ENCODE measurements around the gene KIF16B.

KIF16B gene

DNA sequence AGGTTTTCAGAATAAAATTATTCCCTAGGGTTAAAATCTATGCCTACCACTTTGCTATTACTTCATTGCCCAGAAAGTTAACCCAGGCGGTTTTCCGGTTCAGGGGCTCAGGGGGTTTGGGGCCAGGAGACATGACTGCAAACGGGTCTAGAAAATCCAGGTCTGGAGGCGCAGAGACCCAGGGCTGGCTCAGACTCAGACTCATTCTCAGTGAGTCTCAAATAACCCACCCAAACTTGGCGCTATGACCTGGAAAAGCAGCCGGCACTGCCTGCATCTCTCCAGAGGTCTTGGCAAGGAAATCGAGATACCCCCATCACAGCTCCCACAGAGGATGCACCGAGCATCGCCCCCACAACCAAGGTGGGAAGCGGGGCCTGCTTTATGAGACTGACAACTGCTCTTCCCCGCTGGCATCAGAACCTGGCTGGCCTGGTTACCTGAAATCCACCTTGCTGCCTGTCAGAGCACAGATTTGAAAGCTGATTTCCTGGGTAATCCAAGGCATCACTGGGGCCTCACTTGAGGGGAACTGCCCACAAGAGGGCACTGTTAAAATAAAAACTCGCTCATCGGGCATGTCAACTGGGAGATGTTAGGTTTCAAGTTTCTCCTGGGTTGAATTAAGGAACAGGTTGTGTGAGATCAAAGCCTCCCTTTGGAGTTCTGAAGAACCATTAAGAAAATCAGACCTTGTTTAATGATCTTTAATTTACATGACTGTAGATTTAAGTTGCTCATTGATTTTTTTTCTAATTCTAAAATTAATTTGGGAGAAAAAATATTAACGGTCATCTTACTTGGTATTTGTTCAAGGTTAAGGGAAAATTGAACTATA is 55.1 kb downstream of the KIF16B start:
- DNase-seq = peak in 4 of 14 donors; percentile 4 to 17 (median 10)

DNA sequence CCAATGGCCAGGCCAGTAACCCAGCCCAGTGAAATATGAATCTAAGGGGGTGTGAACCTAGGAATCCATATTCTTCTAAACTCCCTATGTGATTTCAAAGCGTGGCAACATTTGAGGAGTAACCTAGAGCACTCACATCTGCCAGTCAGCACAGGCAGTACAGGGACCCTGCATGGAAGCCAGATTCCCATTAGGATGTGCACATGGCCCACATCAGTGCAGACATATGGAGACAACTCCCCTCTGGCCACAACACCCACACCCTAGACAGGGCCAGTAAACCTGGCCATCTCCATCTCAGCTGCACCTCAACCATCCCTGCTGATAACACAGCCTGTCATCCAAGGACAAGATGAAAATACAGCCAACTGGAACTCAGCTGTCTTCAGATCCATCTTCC is 56.5 kb downstream of the KIF16B start:
- DNase-seq = no peak

DNA sequence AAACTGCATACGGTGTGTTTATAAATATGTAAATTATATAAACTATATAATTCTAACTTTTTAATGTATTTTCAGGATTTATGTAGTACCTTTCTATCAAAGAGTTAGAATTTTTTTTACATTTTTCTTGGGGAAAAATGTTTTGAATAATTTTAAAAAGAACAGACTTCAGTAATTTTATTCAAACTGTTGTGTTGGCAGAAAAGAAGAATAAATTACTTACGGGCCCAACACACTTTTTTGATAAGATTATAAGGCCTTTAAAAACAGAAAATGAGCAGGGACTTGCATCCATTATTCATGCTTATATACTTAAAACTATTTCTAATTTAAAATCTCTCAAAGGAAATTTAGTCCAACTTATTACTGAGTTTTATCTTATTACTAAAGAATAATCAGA is 58.2 kb downstream of the KIF16B start:
- DNase-seq = no peak

DNA sequence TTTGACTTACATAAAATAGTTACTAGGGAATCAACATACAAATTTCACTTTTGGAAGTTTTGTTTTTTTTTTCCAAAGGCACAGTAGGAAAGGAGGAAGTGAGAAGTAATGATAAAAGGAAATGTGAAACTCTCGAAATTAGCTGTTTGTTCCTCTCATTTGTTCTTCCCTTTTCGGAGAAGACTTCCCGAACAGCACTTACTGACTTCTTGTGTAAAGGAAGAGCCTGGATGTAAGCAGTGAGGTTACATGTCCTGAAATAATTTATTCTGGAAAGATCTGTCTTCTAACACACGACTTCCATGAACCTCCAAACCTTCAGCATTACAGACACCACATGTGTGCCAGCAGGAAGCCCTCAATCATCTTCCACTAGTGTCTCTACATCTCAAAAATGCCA is 59.1 kb downstream of the KIF16B start:
- no peak for DNase-seq

DNA sequence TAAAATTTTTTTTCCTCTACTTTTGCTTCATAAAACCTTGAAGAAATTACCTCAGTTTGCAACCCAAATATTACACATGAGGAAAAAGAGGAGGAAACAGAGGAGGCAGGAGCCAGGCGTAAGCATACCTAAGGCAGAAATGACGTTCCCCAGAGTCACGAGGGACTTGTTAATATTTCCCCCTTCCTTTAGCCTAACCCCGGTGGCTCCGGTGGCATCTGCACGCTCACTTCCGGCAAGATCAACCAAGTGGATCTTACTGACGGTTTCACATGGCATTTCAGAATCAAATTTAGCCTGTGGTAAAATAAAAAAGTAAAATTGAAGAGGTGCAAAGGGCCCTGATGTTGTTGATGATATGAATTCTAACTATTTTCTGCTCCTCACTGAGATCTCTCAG is 67.4 kb downstream of the KIF16B start:
- DNase-seq = no peak

DNA sequence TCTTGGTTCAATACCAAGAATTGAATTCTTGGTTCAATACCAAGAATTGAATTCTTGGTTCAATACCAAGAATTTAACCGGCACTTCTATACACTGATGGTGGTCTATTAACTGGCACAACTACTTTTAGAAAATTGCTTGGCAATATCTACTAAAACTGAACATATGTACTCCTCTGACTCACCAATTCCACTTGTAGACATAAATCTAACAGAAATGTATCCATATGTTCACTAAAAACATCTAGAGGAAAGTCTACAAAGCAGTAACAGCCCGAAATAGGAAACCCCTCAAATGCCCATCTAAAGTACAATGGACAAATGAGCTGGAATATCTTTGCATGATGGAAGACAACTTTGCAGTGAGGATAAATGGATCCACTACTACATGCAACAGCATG is 71.9 kb downstream of the KIF16B start:
- DNase-seq = no peak

DNA sequence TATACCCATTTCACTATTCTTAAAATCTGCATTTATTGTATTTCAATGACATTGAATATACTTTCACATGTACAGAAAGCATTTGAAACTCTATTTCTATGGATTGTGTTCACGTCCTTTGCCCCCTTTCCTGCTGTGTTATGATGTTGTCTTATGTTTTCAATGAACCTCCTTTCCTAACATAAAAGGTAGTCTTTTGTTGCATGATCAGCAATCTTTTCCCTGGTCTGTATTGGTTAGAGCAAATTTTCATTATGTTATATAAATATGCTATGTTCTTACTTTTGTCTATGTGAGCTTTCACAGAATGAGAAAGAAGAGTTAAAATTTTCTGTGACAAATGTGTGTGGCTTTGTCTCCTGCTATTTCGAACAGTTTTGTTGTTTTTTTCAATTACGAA is 73.1 kb downstream of the KIF16B start:
- no peak for DNase-seq

DNA sequence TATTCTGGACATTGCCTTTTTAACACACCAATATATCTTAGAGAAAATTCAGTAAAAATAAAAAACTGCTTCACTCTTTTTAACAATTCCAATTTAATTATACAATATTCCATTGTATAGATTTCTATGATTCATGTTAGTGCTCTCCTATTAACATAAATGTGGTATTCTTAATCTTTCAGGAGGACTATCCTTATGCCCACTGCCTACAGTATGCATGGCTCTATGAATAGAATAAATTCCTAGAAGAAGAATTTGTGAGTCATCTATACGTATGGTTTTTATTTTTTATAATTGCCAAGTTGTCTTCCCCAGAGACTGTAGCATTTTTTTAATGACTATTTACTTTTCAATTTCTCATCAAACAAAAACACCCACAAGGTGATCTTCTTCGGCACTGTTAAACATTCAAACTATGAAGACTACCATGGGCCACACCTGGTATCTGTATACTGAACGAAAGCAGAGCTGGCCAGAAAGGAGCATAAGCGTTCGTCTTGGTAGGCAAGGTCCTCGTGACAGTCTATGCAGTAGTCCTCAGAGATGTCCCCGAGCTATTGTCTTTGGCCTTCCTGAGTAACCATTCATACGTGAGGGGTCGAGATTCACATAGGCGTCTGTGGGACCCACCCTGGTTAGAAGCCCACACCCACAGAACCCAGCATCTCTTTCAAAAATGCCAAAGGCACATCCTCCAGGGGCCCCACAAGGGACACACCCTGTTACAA is 74.6 kb downstream of the KIF16B start:
- DNase-seq = no peak

DNA sequence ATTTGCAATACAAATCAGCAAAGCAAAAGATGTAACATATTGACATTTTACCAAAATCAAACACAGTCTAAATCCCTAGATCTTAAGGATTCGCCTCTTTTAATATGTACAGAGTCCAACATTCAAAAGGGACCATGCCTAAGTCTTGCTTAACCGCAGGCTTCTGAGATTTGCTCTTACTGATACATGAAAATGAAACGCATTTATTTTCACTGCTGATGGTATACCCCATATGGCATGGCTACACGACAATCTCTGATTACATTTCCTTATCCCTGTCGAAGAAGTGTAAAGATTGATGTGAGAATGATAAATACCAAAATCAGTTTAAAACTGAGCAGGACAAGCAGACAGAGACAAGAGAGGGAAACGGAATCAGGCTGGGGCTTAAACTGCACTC is 75.4 kb downstream of the KIF16B start:
- no peak for DNase-seq

DNA sequence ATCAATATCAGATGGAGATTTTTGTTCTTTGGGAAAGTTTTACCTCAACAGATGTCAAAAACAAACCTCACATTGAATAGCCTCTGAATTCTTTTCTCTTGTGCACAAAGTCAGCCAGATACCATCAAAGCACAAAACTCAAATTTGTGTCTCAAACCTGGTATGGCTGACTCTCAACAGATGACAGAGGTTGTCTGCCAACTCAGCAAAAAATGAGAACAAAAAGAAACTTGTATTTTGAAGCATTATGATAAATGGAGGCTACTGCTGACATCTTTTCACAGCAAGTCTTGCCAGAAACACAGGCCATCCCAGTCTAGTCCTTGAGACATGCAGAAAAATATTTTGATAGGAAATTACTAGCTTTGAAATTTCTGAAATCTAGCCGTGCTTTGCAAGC is 79.8 kb downstream of the KIF16B start:
- no peak for DNase-seq

DNA sequence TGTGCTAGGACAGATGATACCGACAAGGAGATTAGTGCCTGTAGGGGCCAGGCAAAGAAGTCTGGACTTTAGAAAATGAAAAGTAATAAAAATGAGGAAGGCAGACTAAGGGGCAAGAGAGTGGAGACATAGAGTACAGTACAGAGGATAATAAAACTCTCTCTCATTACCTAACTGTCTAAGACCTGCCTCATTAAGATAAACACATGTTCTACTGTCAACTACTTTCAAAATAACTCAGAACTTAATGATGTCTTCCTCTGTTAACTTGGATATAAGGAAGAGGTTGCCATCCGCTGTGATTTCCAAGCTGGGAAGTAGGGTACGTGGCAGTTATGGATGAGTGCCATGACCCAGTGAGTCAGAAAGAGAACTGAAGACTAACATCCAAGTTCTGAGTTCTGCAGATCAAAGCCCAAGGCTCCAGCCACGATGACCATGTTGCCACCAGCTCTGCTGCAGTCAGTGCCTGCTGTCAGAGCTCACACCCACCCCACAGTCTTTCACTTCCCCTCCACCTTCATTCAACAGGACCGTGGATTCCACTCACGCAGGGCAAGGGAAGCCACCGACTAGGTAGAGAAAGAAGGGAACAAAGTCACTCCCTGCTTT is 81.8 kb downstream of the KIF16B start:
- peak in 3 of 14 donors; percentile 13 to 32 (median 17) for DNase-seq

DNA sequence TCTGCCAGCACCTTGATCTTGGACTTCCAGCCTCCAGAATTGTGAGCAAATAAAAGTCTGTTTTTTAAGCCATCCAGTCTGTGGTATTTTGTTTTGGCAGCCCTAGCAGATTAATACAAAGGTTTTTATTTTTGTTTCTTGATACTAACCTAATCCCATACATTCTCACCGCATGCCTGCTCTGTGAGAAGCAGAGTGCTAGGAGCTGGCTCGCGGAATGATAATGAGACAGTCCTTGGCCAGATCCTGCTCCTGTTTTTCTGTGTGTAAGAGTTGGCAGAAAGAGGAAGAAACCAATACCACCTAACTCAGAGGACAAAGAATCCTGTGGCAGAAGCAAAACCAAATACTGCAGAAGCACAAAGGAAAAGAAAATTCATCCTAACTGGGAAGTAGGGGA is 82.6 kb downstream of the KIF16B start:
- DNase-seq = no peak

DNA sequence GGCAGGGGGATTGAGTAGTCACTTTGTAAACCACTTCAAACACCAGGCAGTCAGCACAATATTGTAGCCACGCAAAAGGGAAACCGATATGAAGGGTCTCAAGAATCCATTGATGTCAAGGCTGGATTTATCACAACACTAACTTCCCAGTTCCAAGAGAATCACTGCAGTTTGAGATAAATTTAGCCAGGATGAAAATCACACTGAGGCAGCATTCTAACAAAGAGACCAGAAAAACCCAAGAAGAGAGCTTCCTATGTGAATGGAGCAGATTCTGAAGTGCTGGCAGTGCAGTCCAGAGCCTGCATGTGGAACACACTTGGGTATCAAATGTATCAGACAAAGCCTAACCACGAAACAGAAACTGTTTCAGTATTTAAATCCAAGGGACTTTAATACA is 84.6 kb downstream of the KIF16B start:
- DNase-seq = no peak

DNA sequence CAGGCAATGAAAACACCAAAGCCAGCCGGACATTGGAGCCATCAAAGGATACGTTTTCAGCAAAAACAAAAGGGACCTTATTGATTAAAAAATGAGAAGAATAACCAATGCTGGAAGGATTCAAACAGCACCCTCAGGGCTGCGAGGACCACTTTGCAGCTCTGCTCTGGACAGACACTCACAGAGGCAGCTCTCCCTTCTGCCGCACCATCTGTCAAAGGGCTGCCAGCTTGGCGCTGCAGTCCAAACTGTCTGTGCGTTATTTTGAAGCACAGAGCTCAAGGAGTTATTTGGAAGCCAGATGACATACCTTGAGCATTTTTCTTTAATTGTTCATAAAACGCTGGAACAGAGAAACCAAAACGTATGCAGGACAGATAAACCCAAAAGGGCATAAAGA is 85.2 kb downstream of the KIF16B start:
- DNase-seq = peak in 2 of 14 donors; percentile 34 to 84

DNA sequence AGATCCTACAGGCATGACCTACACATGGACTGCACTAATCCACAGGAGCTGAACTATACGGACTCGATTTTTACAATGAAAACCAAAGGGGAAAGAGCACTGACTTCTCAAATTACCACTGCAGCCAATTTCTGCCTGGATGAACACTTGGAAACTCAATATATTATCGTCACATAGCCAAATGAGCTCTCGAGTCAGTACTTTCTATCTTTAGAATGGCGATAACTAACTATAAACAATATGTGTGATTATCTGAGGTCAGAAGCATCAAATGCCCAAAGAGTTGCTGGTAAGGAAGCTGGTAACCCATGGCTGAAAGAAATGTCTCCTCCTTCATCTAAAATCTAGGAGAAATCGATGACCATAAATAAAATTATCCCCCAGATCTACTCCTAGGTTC is 86.7 kb downstream of the KIF16B start:
- DNase-seq = no peak

DNA sequence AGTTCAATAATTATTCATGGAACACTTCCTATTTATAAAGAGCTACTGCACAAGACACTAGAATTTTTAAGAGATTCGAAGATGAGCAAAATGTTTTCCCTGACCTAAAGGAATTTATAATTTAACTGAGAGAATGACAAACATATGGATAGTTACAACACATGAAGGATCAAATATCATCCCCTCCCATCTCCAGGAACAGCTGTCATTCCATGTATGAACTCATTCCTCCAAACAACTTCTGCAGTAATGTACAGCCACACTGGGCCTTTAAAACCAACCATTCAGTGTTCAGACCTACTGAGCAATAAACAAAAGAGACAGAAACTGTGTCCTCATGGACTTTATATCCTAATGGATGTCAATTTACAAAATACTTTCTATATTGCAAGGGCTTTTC is 87.8 kb downstream of the KIF16B start:
- no peak for DNase-seq

DNA sequence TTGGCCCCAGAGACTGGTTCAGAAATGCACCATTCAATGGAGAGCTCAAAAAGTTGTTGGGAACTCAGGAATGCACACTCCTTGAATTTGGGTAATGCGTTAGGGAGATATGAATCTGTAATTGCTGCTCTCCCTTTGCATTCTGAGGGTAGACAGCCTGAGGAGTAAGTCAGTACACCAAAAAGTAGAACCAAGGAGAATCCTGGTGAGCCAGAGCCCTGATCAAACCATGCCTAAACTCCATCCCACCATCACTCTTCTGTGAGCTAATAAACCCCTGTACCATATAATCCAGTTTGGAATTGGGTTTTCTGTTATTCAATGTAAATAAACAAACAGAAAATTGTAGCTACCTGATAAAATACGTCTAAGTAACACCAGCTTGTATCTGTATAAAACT is 90.2 kb downstream of the KIF16B start:
- no peak for DNase-seq

DNA sequence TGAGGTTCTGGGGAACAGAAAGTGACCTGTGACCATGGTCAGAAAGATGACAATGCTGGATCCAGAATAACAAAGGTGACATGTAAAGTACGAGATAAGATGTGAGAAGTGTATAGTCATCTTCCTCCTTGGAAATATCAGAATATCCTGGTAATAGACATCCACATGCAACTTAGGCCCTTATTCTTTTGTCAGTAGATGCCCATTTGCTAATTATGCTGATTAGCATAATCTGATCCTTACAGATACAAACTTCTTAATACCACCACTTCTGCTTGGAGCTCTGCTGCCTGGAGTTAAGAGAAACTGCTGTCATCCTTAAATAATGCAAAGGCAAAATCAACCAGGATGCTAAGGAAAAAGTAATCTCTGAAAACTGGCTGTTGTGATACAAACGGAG is 91.3 kb downstream of the KIF16B start:
- no peak for DNase-seq

DNA sequence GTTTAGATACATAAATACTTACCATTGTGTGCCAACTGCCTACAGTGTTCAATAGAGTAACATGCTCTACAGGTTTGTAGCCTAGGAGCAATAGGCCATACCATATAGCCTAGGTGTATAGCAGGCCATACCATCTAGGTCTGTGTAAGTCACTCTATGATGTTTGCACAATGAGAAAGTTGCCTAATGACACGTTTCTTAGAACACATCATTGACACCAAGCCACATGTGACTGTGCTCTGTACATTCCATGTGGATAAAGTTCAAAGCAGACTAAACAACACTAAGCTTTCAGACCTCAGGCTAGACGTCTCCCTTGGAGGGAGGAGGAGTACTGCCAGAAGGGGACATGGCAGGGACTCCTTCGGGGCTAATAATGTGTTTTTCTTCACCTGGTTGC is 93.6 kb downstream of the KIF16B start:
- DNase-seq = no peak

DNA sequence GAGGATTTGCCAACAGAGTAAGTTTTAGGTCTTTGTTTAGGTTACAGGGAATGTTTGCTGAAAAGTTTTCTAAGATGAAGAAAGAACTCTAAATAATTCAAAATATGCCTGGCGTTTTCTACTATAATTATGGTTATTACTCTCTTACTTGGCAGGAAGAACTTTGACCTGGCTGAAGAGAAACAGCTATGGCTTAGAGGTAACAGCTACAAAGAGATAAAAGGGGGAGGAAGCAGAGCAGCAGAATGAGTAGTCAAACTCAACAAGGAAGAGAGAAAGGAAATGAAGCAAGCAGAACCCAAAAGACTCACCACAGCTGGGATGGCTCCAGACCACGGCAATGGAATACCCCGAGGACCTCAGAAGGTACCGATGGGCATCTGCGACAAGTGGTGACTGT is 95.6 kb downstream of the KIF16B start:
- DNase-seq = no peak

DNA sequence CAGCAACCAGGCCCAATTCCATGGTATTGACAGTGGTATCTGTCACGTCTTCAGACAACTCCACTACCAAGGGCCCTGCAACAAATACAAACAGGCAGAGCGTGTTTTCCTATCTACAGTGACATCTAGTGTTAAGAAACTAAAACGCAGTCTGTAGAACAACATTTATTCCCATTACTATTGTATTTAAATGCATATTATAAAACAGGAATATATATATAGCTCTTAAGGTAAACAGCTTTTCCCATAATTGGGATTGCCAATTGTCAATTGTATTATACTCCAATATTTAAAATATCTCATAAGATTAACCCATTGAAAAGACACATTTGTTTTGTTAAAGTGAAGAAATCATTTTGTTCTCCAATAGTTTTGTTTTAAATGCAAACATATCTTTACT is 97.2 kb downstream of the KIF16B start:
- peak in 1 of 14 donors; percentile 49 for DNase-seq

DNA sequence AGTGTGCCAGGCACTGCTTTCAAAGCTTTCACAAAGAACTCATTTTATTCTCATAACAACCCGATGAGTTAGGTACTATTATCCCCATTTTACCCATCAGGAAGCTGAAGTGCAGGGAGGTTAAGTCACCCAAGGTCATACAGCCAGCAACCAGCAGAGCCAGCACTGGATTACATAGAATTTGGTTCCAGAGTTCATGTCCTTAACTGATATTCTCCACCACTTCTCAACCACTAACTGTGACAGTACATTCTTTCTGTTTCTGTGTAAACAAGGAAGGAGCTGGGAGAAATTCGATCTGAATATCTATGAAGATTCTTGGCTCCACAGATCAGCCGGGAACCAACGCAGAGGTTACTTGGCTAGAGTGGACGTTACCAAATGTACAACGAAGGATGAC is 98.0 kb downstream of the KIF16B start:
- no peak for DNase-seq

DNA sequence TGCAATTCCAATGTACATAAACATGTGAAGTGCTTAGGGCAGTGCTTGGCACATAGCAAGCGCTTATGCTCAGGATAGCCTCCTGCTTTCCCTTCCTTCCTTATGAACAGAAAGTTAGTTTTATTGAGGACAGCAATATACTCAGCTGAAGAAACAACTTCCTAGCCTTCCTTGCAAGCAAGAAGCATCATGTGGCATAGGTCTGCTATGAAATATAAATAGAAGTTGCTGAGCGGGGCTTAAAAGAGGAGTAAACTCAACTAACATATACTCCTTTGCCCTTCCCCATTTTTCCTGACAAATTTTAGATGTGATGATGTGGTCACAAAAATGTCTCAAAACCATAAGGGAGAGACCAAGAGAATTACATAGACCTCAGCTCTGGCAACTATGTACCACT is 98.9 kb downstream of the KIF16B start:
- no peak for DNase-seq

Data from C1 segment of cervical spinal cord (tissue), 14 donors.